ENCODE data around the gene NYNRIN.
"Not testable (repeated sequence)": the region's sequence is repeated elsewhere in the genome, so short reads cannot be mapped to it uniquely, and the experiment has no call there.

The NYNRIN gene

DNA sequence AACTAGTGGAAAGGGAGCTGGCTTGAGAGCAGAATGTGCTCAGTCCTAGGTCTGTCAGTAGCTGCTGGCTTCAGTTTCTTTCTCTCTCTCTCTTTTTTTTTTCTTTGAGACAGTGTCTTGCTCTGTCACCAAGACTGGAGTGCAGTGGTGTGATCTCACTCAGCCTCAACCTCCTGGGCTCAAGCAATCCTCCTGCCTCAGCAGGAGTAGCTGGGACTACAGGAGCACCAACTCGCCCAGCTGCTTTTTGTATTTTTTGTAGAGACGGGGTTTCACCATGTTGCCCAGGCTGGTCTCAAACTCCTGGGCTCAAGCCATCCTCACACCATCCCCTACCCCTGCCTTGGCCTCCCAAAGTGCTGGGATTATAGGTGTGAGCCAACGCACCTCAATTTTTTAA, 27.2 kb upstream of the NYNRIN start:
- not testable (repeated sequence) for H3K4me3 ChIP-seq (ENCODE audit: low read depth in 1 of 2, low read length in 2 of 2); H3K9me3 ChIP-seq (ENCODE audit: control insufficient read depth in 1 of 2, low read length in 2 of 2); H3K27ac ChIP-seq (ENCODE audit: low read length); H3K27me3 ChIP-seq (ENCODE audit: low read depth, low read length)
- peaks cover 5 to 42% of the 10 kb centered on the region in 2 donors for H3K36me3 ChIP-seq (ENCODE audit: control insufficient read depth in 1 of 2, insufficient read depth in 2 of 2, low read length in 2 of 2)
- H3K4me1 ChIP-seq (ENCODE audit: control insufficient read depth in 1 of 2, insufficient read depth in 2 of 2, low read length in 2 of 2): peaks cover 0 to 22% of the 10 kb centered on the region in 2 donors

- Histone ChIP-seq H3K4me3 (ENCODE audit: low read depth in 1 of 2, low read length in 2 of 2) (no peak overlapping the region), H3K4me1 (ENCODE audit: control insufficient read depth in 1 of 2, insufficient read depth in 2 of 2, low read length in 2 of 2) (peaks cover 0 to 32% of the 10 kb centered on the region in 2 donors), H3K27me3 (ENCODE audit: low read depth, low read length) (no peaks in the 10 kb centered on the region), H3K36me3 (ENCODE audit: control insufficient read depth in 1 of 2, insufficient read depth in 2 of 2, low read length in 2 of 2) (peaks cover 5 to 44% of the 10 kb centered on the region in 2 donors), H3K27ac (ENCODE audit: low read length) (no peak overlapping the region), H3K9me3 (ENCODE audit: control insufficient read depth in 1 of 2, low read length in 2 of 2) (no peaks in the 10 kb centered on the region)
Observed at GRCh38 chr14:24372701-24373416, 25.9 kb upstream of the NYNRIN start.

DNA sequence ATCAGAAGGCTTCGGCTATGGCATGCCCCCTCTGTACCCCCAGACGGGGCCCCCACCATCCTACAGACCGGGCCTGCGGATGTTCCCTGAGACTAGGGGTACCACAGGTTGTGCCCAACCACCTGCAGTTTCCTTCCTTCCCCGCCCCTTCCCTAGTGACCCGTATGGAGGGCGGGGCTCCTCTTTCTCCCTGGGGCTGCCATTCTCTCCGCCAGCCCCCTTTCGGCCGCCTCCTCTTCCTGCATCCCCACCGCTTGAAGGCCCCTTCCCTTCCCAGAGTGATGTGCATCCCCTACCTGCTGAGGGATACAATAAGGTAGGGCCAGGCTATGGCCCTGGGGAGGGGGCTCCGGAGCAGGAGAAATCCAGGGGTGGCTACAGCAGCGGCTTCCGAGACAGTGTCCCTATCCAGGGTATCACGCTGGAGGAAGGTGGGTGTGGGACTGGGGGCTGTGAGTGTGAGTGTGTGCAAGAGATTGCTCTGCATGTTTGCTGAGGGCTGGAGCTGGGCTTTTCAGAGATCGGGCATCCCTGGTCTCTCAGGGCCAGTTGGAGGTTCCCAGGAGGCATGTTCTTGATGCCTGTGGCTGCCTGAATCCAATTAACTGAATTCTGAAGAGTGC, 22.2 kb upstream of the NYNRIN start:
- no peaks in the 10 kb centered on the region for H3K9me3 ChIP-seq (ENCODE audit: control insufficient read depth in 1 of 2, low read length in 2 of 2)
- H3K4me3 ChIP-seq (ENCODE audit: low read depth in 1 of 2, low read length in 2 of 2): no peak overlapping the region
- H3K4me1 ChIP-seq (ENCODE audit: control insufficient read depth in 1 of 2, insufficient read depth in 2 of 2, low read length in 2 of 2): peaks cover 0 to 24% of the 10 kb centered on the region in 2 donors
- H3K27ac ChIP-seq (ENCODE audit: low read length): no peak overlapping the region
- H3K27me3 ChIP-seq (ENCODE audit: low read depth, low read length): no peaks in the 10 kb centered on the region
- peaks cover 5 to 38% of the 10 kb centered on the region in 2 donors for H3K36me3 ChIP-seq (ENCODE audit: control insufficient read depth in 1 of 2, insufficient read depth in 2 of 2, low read length in 2 of 2)

DNA sequence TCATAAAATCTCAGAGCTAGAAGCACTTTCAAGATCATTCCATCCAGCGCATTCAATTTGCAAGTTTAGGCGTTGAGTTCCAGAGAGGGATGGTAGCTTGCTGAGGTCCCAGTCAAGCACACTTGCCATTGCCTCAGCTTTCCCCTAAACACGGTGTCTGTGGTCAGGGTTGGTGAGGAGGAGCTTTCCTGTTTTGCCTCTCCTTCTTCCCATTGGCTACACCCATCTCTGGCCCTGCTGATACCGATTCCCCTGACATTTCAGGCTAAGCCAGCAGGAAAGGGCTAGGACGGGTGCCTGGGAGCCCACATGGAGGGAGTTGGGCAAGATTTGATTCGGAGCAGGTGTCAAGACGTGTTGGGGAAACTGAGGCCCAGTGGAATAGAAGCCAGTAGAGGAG, 21.7 kb upstream of the NYNRIN start:
- H3K36me3 ChIP-seq (ENCODE audit: control insufficient read depth in 1 of 2, insufficient read depth in 2 of 2, low read length in 2 of 2): peaks cover 5 to 35% of the 10 kb centered on the region in 2 donors
- no peak overlapping the region for H3K27ac ChIP-seq (ENCODE audit: low read length)
- H3K9me3 ChIP-seq (ENCODE audit: control insufficient read depth in 1 of 2, low read length in 2 of 2): no peaks in the 10 kb centered on the region
- H3K4me1 ChIP-seq (ENCODE audit: control insufficient read depth in 1 of 2, insufficient read depth in 2 of 2, low read length in 2 of 2): peaks cover 0 to 22% of the 10 kb centered on the region in 2 donors
- no peak overlapping the region for H3K4me3 ChIP-seq (ENCODE audit: low read depth in 1 of 2, low read length in 2 of 2)
- H3K27me3 ChIP-seq (ENCODE audit: low read depth, low read length): no peaks in the 10 kb centered on the region

DNA sequence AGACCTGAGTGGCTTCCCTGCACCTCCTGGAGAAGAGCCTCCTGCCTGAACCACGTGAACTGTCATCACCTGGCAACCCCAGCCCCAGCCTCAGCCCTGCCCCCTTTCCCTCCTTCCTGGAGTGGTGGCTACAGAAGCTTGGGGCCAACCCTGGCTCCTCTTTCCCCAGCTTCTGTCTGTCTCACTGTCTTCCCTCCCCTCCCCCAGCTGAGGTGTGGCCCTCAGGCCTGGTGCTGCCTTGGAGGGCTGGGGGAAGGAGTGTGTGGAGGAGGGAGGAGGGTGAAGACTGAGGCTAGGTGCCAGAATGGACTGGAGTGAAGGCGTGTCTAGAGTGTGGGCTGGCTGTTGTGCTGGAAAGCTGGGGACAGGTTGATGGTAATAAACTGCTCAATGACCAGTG, 21.1 kb upstream of the NYNRIN start:
- peaks cover 5 to 30% of the 10 kb centered on the region in 2 donors for H3K36me3 ChIP-seq (ENCODE audit: control insufficient read depth in 1 of 2, insufficient read depth in 2 of 2, low read length in 2 of 2)

GRCh38 chr14:24378327-24378726, 20.5 kb upstream of the NYNRIN start:
- no peaks in the 10 kb centered on the region for H3K27me3 ChIP-seq (ENCODE audit: low read depth, low read length)
- peaks cover 5 to 24% of the 10 kb centered on the region in 2 donors for H3K36me3 ChIP-seq (ENCODE audit: control insufficient read depth in 1 of 2, insufficient read depth in 2 of 2, low read length in 2 of 2)
- peaks cover 0 to 17% of the 10 kb centered on the region in 2 donors for H3K4me1 ChIP-seq (ENCODE audit: control insufficient read depth in 1 of 2, insufficient read depth in 2 of 2, low read length in 2 of 2)
- no peaks in the 10 kb centered on the region for H3K9me3 ChIP-seq (ENCODE audit: control insufficient read depth in 1 of 2, low read length in 2 of 2)
- H3K4me3 ChIP-seq (ENCODE audit: low read depth in 1 of 2, low read length in 2 of 2): no peak overlapping the region
- H3K27ac ChIP-seq (ENCODE audit: low read length): no peak overlapping the region

More for the DNA sequence above, 21.1 kb upstream of the NYNRIN start:
- no peaks in the 10 kb centered on the region for H3K9me3 ChIP-seq (ENCODE audit: control insufficient read depth in 1 of 2, low read length in 2 of 2)
- H3K27me3 ChIP-seq (ENCODE audit: low read depth, low read length): no peaks in the 10 kb centered on the region
- H3K4me3 ChIP-seq (ENCODE audit: low read depth in 1 of 2, low read length in 2 of 2): no peak overlapping the region
- H3K27ac ChIP-seq (ENCODE audit: low read length): no peak overlapping the region
- peaks cover 0 to 17% of the 10 kb centered on the region in 2 donors for H3K4me1 ChIP-seq (ENCODE audit: control insufficient read depth in 1 of 2, insufficient read depth in 2 of 2, low read length in 2 of 2)

GRCh38 chr14:24378981-24379906, 19.6 kb upstream of the NYNRIN start:
- Histone ChIP-seq H3K4me3 (ENCODE audit: low read depth in 1 of 2, low read length in 2 of 2) (no peak overlapping the region), H3K9me3 (ENCODE audit: control insufficient read depth in 1 of 2, low read length in 2 of 2) (no peaks in the 10 kb centered on the region), H3K4me1 (ENCODE audit: control insufficient read depth in 1 of 2, insufficient read depth in 2 of 2, low read length in 2 of 2) (peaks cover 0 to 17% of the 10 kb centered on the region in 2 donors), H3K36me3 (ENCODE audit: control insufficient read depth in 1 of 2, insufficient read depth in 2 of 2, low read length in 2 of 2) (peaks cover 5 to 18% of the 10 kb centered on the region in 2 donors), H3K27ac (ENCODE audit: low read length) (no peak overlapping the region), H3K27me3 (ENCODE audit: low read depth, low read length) (no peaks in the 10 kb centered on the region)

DNA sequence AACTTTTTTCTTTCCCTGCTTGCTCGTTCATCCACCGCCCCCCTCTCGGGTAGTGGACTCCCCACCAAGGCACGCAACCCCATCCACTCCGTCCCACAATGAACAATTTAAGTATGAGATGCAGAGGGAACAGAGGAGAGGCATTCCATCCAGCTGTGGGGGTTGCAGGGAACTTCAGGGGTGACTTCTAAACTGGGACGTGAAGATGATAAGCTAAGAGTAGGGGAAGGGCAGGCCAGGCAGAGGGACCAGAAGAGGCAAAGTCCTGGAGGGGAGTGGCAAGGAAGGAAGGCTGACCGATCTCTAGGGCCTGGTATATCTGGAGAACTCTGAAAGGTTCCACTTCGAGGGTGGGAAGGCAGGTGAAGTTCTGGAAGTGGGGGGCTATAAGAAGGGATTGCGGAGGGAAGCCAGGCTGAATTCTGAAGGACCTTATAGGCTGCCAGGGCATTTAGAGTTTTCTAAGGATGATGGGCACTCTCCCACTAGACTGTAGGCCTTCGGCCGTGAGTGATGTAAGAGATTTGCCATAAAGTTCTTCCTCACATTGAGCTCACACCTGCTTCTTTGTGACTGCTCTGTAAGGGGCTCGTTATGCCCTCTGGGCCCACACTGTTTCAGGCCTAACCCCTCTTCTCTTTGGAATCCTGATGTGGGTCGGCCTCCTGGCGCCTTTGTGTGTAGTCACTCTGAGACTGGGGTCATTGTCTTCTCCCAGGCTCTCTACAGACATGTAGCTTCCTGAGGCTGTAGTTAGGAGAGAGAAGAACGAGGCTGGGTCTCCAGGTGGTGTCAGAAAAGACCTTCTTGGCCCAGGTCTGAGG, 18.7 kb upstream of the NYNRIN start:
- Histone ChIP-seq H3K9me3 (ENCODE audit: control insufficient read depth in 1 of 2, low read length in 2 of 2) (no peaks in the 10 kb centered on the region), H3K4me3 (ENCODE audit: low read depth in 1 of 2, low read length in 2 of 2) (no peak overlapping the region), H3K4me1 (ENCODE audit: control insufficient read depth in 1 of 2, insufficient read depth in 2 of 2, low read length in 2 of 2) (peaks cover 0 to 17% of the 10 kb centered on the region in 2 donors), H3K36me3 (ENCODE audit: control insufficient read depth in 1 of 2, insufficient read depth in 2 of 2, low read length in 2 of 2) (peaks cover 0 to 15% of the 10 kb centered on the region in 2 donors), H3K27ac (ENCODE audit: low read length) (no peak overlapping the region), H3K27me3 (ENCODE audit: low read depth, low read length) (no peaks in the 10 kb centered on the region)

- Histone ChIP-seq H3K36me3 (ENCODE audit: control insufficient read depth in 1 of 2, insufficient read depth in 2 of 2, low read length in 2 of 2) (peaks cover 0 to 2% of the 10 kb centered on the region in 2 donors), H3K9me3 (ENCODE audit: control insufficient read depth in 1 of 2, low read length in 2 of 2) (no peaks in the 10 kb centered on the region), H3K4me1 (ENCODE audit: control insufficient read depth in 1 of 2, insufficient read depth in 2 of 2, low read length in 2 of 2) (peaks cover 0 to 13% of the 10 kb centered on the region in 2 donors), H3K27me3 (ENCODE audit: low read depth, low read length) (no peaks in the 10 kb centered on the region), H3K27ac (ENCODE audit: low read length) (no peak overlapping the region), H3K4me3 (ENCODE audit: low read depth in 1 of 2, low read length in 2 of 2) (no peak overlapping the region)
Observed at GRCh38 chr14:24381363-24382063, 17.3 kb upstream of the NYNRIN start.

GRCh38 chr14:24382064-24382371, 16.8 kb upstream of the NYNRIN start:
- Histone ChIP-seq H3K27ac (ENCODE audit: low read length) (no peak overlapping the region), H3K27me3 (ENCODE audit: low read depth, low read length) (no peaks in the 10 kb centered on the region), H3K4me1 (ENCODE audit: control insufficient read depth in 1 of 2, insufficient read depth in 2 of 2, low read length in 2 of 2) (peaks cover 0 to 10% of the 10 kb centered on the region in 2 donors), H3K9me3 (ENCODE audit: control insufficient read depth in 1 of 2, low read length in 2 of 2) (no peaks in the 10 kb centered on the region), H3K36me3 (ENCODE audit: control insufficient read depth in 1 of 2, insufficient read depth in 2 of 2, low read length in 2 of 2) (no peaks in the 10 kb centered on the region), H3K4me3 (ENCODE audit: low read depth in 1 of 2, low read length in 2 of 2) (no peak overlapping the region)
